HEK293 (cell line): ENCODE data around the gene TIMM8A.

Source experiments
- CTCF ChIA-PET: fragments of 350-600 bp; formaldehyde crosslinking; extraction: SDS; loops from one replicate; lab custom pipeline; 2021; ENCODE audit warnings: antibody characterized with exemption; lab: Yijun Ruan, JAX
- POLR2A ChIA-PET: fragments of 300-600 bp; formaldehyde crosslinking; extraction: SDS; loops from one replicate; lab custom pipeline; 2020; ENCODE audit warnings: antibody characterized with exemption, inconsistent platforms; lab: Yijun Ruan, JAX
- H3K27ac ChIP-seq: fragments of 200-500 bp; sonication (Bioruptor generic); 2 replicates; pipeline ENCODE4 v1.5.1; 2014; ENCODE audit warnings: low read depth, low read length, control low read depth, inconsistent platforms; ENCODE audit errors: extremely low read depth
- H3K36me3 ChIP-seq, 2 experiments: fragments of 200-500 bp in 1 of 2; sonication (Bioruptor generic) in 1 of 2; 1 replicate in 1 of 2; 2 replicates in 1 of 2; pipeline ENCODE4 v1.5.1; 2014 to 2017; ENCODE audit warnings: inconsistent platforms in 2 of 2, low read length in 2 of 2; ENCODE audit not compliant: control insufficient read depth in 2 of 2, insufficient read depth in 1 of 2
- H3K4me1 ChIP-seq: fragments of 200-500 bp; sonication (Bioruptor generic); 2 replicates; pipeline ENCODE4 v1.5.1; 2014; ENCODE audit warnings: mild to moderate bottlenecking, low read length, inconsistent platforms; ENCODE audit not compliant: control insufficient read depth, insufficient read depth
- H3K4me3 ChIP-seq: 2 replicates; pipeline ENCODE4 v1.5.1; 2011; ENCODE audit warnings: low read depth, mild to moderate bottlenecking, control low read depth, low read length, moderate library complexity
- H3K9me3 ChIP-seq: fragments of 200-500 bp; sonication (Bioruptor generic); 2 replicates; pipeline ENCODE4 v1.5.1; 2014; ENCODE audit warnings: low read depth, low read length, inconsistent platforms; ENCODE audit not compliant: control insufficient read depth, insufficient read depth
- EGR2 ChIP-seq: fragments of 450-650 bp; formaldehyde crosslinking; IDR thresholded peaks from 2 replicates; pipeline ENCODE4 v1.5.1; 2016; ENCODE audit warnings: low read depth, missing biosample characterization, missing genetic modification characterization
- OSR2 ChIP-seq: fragments of 450-650 bp; formaldehyde crosslinking; IDR thresholded peaks from 2 replicates; pipeline ENCODE4 v1.5.1; 2016; ENCODE audit warnings: missing biosample characterization, missing genetic modification characterization
- REPIN1 ChIP-seq: fragments of 450-650 bp; formaldehyde crosslinking; IDR thresholded peaks from 2 replicates; pipeline ENCODE4 v1.5.1; 2017; ENCODE audit warnings: missing biosample characterization, missing genetic modification characterization, low read depth
- SP3 ChIP-seq: fragments of 450-650 bp; formaldehyde crosslinking; IDR thresholded peaks from 2 replicates; pipeline ENCODE4 v1.5.1; 2016; ENCODE audit warnings: missing biosample characterization, missing genetic modification characterization
- ZFP37 ChIP-seq: fragments of 450-650 bp; formaldehyde crosslinking; IDR thresholded peaks from 2 replicates; pipeline ENCODE4 v1.5.1; 2016; ENCODE audit warnings: missing biosample characterization, missing genetic modification characterization
- ZNF155 ChIP-seq: fragments of 450-650 bp; formaldehyde crosslinking; IDR thresholded peaks from 2 replicates; pipeline ENCODE4 v1.5.1; 2016; ENCODE audit warnings: missing biosample characterization, missing genetic modification characterization
- ZNF157 ChIP-seq: fragments of 450-650 bp; formaldehyde crosslinking; IDR thresholded peaks from 2 replicates; pipeline ENCODE4 v1.5.1; 2016; ENCODE audit warnings: missing biosample characterization, missing genetic modification characterization
- ZNF184 ChIP-seq: fragments of 450-650 bp; IDR thresholded peaks from 2 replicates; pipeline ENCODE4 v1.5.1; 2018; ENCODE audit warnings: missing biosample characterization, mild to moderate bottlenecking, missing genetic modification characterization
- ZNF24 ChIP-seq: fragments of 450-650 bp; formaldehyde crosslinking; IDR thresholded peaks from 2 replicates; pipeline ENCODE4 v1.5.1; 2016; ENCODE audit warnings: missing biosample characterization, missing genetic modification characterization
- ZNF311 ChIP-seq: fragments of 450-650 bp; formaldehyde crosslinking; IDR thresholded peaks from 2 replicates; pipeline ENCODE4 v1.5.1; 2017; ENCODE audit warnings: missing biosample characterization, missing genetic modification characterization, borderline replicate concordance
- ZNF530 ChIP-seq: fragments of 450-650 bp; formaldehyde crosslinking; IDR thresholded peaks from 2 replicates; pipeline ENCODE4 v1.5.1; 2016; ENCODE audit warnings: low read depth, missing biosample characterization, missing genetic modification characterization
- ZNF549 ChIP-seq: fragments of 450-650 bp; IDR thresholded peaks from 2 replicates; pipeline ENCODE4 v1.5.1; 2018; ENCODE audit warnings: missing biosample characterization, missing genetic modification characterization, mild to moderate bottlenecking, inconsistent platforms, moderate library complexity
- ZNF596 ChIP-seq: fragments of 450-650 bp; IDR thresholded peaks from 2 replicates; pipeline ENCODE4 v1.5.0; 2018; ENCODE audit warnings: missing biosample characterization, mild to moderate bottlenecking, missing genetic modification characterization, moderate library complexity
- ZNF629 ChIP-seq: fragments of 450-650 bp; formaldehyde crosslinking; IDR thresholded peaks from 2 replicates; pipeline ENCODE4 v1.5.1; 2017; ENCODE audit warnings: missing biosample characterization, missing genetic modification characterization
- TF ChIP-seq, protein P1 (sequence below): fragments of 450-650 bp; formaldehyde crosslinking; IDR thresholded peaks from 2 replicates; pipeline ENCODE4 v1.5.1; 2016; ENCODE audit warnings: missing biosample characterization, missing genetic modification characterization
- TF ChIP-seq, protein P2 (sequence below): fragments of 450-650 bp; formaldehyde crosslinking; IDR thresholded peaks from 2 replicates; pipeline ENCODE4 v1.5.1; 2016; ENCODE audit warnings: missing biosample characterization, missing genetic modification characterization
- TF ChIP-seq, protein P3 (sequence below): fragments of 450-650 bp; formaldehyde crosslinking; IDR thresholded peaks from 2 replicates; pipeline ENCODE4; 2016; ENCODE audit warnings: missing biosample characterization, missing genetic modification characterization
- TF ChIP-seq, protein P4 (sequence below): fragments of 450-650 bp; formaldehyde crosslinking; IDR thresholded peaks from 2 replicates; pipeline ENCODE4 v1.5.1; 2016; ENCODE audit warnings: missing biosample characterization, missing genetic modification characterization, low read depth
- TF ChIP-seq, protein P5 (sequence below): fragments of 450-650 bp; formaldehyde crosslinking; IDR thresholded peaks from 2 replicates; pipeline ENCODE4 v1.5.1; 2016; ENCODE audit warnings: missing biosample characterization, missing genetic modification characterization
- TF ChIP-seq, protein P6 (sequence below): fragments of 450-650 bp; formaldehyde crosslinking; IDR thresholded peaks from 2 replicates; pipeline ENCODE4 v1.5.1; 2017; ENCODE audit warnings: missing biosample characterization, missing genetic modification characterization

The TIMM8A gene

DNA sequence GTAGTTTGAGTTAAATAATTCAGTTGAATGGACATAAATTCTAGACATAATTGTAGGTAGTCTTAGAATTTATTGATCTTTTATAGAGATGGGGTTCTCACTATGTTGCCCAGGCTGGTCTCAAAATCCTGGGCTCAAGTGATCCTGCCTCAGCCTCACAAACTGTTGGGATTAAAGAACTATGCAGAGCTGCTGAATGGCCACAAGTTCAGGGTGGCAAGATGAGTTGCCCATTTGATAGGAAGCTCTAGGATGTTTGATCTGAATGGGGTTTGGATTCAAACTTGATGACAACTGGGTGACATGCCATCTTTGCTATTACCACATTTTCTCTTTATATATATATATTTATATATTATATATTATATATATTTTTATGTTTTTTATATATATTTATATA lies 45.8 kb upstream of the TIMM8A start (continued):
- TF ChIP-seq, protein P1, sequence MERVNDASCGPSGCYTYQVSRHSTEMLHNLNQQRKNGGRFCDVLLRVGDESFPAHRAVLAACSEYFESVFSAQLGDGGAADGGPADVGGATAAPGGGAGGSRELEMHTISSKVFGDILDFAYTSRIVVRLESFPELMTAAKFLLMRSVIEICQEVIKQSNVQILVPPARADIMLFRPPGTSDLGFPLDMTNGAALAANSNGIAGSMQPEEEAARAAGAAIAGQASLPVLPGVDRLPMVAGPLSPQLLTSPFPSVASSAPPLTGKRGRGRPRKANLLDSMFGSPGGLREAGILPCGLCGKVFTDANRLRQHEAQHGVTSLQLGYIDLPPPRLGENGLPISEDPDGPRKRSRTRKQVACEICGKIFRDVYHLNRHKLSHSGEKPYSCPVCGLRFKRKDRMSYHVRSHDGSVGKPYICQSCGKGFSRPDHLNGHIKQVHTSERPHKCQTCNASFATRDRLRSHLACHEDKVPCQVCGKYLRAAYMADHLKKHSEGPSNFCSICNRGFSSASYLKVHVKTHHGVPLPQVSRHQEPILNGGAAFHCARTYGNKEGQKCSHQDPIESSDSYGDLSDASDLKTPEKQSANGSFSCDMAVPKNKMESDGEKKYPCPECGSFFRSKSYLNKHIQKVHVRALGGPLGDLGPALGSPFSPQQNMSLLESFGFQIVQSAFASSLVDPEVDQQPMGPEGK (tag by site-specific recombination) = no peak
- TF ChIP-seq EGR2 (tag by site-specific recombination) (no peak), ZNF311 (tag by site-specific recombination) (no peak), REPIN1 (tag by site-specific recombination) (no peak), SP3 (tag by site-specific recombination) (no peak)
- TF ChIP-seq, all 188 proteins: peak for 0

DNA sequence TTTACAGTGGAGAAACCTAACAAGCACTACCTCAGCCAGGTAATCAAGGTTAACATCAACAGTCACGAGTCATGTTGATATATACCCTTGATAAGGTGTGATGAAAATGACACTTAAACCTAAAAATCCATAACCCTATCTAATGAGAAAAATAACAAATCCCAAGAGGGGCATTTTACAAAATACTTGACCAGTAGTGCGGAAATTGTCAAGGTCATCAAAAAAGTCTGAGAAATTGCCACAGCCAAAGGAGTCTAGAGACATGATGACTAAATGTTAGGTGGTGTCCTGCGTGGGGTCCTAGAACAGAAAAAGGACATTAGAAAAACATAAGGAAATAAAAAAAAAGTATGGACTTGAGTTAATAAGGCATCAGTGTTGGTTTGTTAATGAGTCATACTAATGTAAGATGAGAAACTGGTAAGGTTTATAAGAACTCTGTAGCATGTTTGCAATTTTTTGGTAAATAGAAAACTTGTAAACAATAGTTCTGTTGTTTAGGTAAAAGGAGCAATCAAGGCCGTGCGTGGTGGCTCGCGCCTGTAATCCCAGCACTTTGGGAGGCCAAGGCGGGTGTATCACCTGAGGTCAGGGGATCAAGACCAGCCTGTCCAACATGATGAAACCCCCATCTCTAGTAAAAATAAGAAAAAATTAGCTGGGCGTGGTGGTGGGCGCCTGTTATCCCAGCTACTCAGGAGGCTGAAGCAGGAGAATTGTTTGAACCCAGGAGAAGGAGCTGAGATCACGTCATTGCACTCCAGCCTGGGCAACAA lies 45.2 kb upstream of the TIMM8A start:
- Histone ChIP-seq H3K4me3 (no peak overlapping the region), H3K9me3 (no peaks in the 10 kb centered on the region)
- no peak for TF ChIP-seq ZNF596 (tag by site-specific recombination)
- TF ChIP-seq, protein P2, sequence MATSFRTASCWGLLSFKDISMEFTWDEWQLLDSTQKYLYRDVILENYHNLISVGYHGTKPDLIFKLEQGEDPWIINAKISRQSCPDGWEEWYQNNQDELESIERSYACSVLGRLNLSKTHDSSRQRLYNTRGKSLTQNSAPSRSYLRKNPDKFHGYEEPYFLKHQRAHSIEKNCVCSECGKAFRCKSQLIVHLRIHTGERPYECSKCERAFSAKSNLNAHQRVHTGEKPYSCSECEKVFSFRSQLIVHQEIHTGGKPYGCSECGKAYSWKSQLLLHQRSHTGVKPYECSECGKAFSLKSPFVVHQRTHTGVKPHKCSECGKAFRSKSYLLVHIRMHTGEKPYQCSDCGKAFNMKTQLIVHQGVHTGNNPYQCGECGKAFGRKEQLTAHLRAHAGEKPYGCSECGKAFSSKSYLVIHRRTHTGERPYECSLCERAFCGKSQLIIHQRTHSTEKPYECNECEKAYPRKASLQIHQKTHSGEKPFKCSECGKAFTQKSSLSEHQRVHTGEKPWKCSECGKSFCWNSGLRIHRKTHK = no peak
- TF ChIP-seq ZNF157 (tag by site-specific recombination) = no peak
- TF ChIP-seq ZNF184 (tag by site-specific recombination) = no peak
- 0 out of 2 replicates have a peak, but pooled peaks have one; percentile 15 for TF ChIP-seq OSR2 (tag by site-specific recombination)
- TF ChIP-seq ZNF629 (tag by site-specific recombination) = peak; percentile 19; the same call in 1 of the 2 replicates
- TF ChIP-seq ZNF24 (tag by site-specific recombination) = no peak
- no peak for TF ChIP-seq ZNF530
- TF ChIP-seq, protein P3, sequence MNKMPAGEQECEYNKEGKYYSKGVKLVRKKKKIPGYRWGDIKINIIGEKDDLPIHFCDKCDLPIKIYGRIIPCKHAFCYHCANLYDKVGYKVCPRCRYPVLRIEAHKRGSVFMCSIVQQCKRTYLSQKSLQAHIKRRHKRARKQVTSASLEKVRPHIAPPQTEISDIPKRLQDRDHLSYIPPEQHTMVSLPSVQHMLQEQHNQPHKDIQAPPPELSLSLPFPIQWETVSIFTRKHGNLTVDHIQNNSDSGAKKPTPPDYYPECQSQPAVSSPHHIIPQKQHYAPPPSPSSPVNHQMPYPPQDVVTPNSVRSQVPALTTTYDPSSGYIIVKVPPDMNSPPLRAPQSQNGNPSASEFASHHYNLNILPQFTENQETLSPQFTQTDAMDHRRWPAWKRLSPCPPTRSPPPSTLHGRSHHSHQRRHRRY (tag by site-specific recombination) = no peak
- no peak for TF ChIP-seq ZFP37 (tag by site-specific recombination)
- no peak for TF ChIP-seq ZNF155 (tag by site-specific recombination)
- TF ChIP-seq, protein P4, sequence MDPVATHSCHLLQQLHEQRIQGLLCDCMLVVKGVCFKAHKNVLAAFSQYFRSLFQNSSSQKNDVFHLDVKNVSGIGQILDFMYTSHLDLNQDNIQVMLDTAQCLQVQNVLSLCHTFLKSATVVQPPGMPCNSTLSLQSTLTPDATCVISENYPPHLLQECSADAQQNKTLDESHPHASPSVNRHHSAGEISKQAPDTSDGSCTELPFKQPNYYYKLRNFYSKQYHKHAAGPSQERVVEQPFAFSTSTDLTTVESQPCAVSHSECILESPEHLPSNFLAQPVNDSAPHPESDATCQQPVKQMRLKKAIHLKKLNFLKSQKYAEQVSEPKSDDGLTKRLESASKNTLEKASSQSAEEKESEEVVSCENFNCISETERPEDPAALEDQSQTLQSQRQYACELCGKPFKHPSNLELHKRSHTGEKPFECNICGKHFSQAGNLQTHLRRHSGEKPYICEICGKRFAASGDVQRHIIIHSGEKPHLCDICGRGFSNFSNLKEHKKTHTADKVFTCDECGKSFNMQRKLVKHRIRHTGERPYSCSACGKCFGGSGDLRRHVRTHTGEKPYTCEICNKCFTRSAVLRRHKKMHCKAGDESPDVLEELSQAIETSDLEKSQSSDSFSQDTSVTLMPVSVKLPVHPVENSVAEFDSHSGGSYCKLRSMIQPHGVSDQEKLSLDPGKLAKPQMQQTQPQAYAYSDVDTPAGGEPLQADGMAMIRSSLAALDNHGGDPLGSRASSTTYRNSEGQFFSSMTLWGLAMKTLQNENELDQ (tag by site-specific recombination) = no peak
- TF ChIP-seq, protein P5, sequence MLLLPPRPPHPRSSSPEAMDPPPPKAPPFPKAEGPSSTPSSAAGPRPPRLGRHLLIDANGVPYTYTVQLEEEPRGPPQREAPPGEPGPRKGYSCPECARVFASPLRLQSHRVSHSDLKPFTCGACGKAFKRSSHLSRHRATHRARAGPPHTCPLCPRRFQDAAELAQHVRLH (tag by site-specific recombination) = no peak
- TF ChIP-seq, protein P6, sequence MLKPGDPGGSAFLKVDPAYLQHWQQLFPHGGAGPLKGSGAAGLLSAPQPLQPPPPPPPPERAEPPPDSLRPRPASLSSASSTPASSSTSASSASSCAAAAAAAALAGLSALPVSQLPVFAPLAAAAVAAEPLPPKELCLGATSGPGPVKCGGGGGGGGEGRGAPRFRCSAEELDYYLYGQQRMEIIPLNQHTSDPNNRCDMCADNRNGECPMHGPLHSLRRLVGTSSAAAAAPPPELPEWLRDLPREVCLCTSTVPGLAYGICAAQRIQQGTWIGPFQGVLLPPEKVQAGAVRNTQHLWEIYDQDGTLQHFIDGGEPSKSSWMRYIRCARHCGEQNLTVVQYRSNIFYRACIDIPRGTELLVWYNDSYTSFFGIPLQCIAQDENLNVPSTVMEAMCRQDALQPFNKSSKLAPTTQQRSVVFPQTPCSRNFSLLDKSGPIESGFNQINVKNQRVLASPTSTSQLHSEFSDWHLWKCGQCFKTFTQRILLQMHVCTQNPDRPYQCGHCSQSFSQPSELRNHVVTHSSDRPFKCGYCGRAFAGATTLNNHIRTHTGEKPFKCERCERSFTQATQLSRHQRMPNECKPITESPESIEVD (tag by site-specific recombination) = peak; percentile 62
- TF ChIP-seq ZNF549 (tag by site-specific recombination) = no peak
- TF ChIP-seq, all 188 proteins: peak for 3
- ChIA-PET CTCF (no interaction called here), POLR2A (interaction anchor here (0.5 kb wide), 1 partner anchor 42 kb away, joined by 3 read pairs; no protein-coding TSS in a partner anchor)
- H3K36me3 ChIP-seq = peaks cover 44 to 57% of the 10 kb centered on the region in 2 experiments
- peak overlapping the region; percentile 47; the same call in 1 of the 2 replicates for H3K27ac ChIP-seq
- no peaks in the 10 kb centered on the region for H3K4me1 ChIP-seq
